Calu3 (cell line): ENCODE results near the gene SLC44A5. TPM values are rescaled to one million over a fixed set of nuclear protein-coding genes. Genes with fewer than 3 reads are reported as not detected.

Experiments
- BruUV-seq: library from RNA; stranded (reverse); fragments of 400-500 nt; replicated peaks from 2 replicates; lab custom pipeline; 2021; lab: Mats Ljungman, UMichigan
- CTCF ChIA-PET: fragments of 300-600 bp; sonication (Branson Sonifier 250); formaldehyde crosslinking; loops from one replicate; lab custom pipeline; 2022; ENCODE audit warnings: antibody characterized with exemption; lab: Charles Lee
- DNase-seq: peaks from one replicate; pipeline ENCODE4 v3.0.0; 2022
- H3K27ac Mint-ChIP-seq: one replicate; pipeline ENCODE4 v1.8.0; 2022; ENCODE audit warnings: mixed read lengths; ENCODE audit not compliant: unreplicated experiment
- H3K27me3 Mint-ChIP-seq: one replicate; pipeline ENCODE4 v1.8.0; 2022; ENCODE audit warnings: mixed read lengths; ENCODE audit not compliant: unreplicated experiment
- H3K36me3 Mint-ChIP-seq: one replicate; pipeline ENCODE4 v1.8.0; 2022; ENCODE audit warnings: mild to moderate bottlenecking, moderate library complexity, mixed read lengths; ENCODE audit not compliant: insufficient read depth, unreplicated experiment
- H3K4me1 Mint-ChIP-seq: one replicate; pipeline ENCODE4 v1.8.0; 2022; ENCODE audit warnings: mild to moderate bottlenecking, low read depth, mixed read lengths; ENCODE audit not compliant: unreplicated experiment
- H3K4me3 Mint-ChIP-seq: one replicate; pipeline ENCODE4 v1.8.0; 2022; ENCODE audit warnings: mild to moderate bottlenecking, low read depth, moderate library complexity, mixed read lengths; ENCODE audit not compliant: unreplicated experiment
- H3K9me3 Mint-ChIP-seq: one replicate; pipeline ENCODE4 v1.8.0; 2022; ENCODE audit warnings: low read depth, mixed read lengths; ENCODE audit not compliant: unreplicated experiment
- intact Hi-C: fragments of 100-400 bp; cut with micrococcal nuclease; formaldehyde crosslinking; loops from one replicate; pipeline ENCODE4 v1.10.0; 2022; ENCODE audit not compliant: unreplicated experiment
- total RNA-seq: library from RNA; stranded (reverse); gene quantifications from 2 replicates; pipeline ENCODE4 v1.2.3, GENCODE V29; 2022
- TF ChIP-seq, protein P1 (sequence below): fragments of 200-600 bp; IDR thresholded peaks from one replicate; pipeline ENCODE4 v1.8.0; 2022; ENCODE audit warnings: antibody characterized with exemption; ENCODE audit not compliant: unreplicated experiment

The SLC44A5 gene
- total RNA-seq, 1 experiment from 2014 or later: 5.8 TPM

GRCh38 chr1:75533085-75533484, 77.8 kb downstream of the SLC44A5 start:
- TF ChIP-seq, protein P1, sequence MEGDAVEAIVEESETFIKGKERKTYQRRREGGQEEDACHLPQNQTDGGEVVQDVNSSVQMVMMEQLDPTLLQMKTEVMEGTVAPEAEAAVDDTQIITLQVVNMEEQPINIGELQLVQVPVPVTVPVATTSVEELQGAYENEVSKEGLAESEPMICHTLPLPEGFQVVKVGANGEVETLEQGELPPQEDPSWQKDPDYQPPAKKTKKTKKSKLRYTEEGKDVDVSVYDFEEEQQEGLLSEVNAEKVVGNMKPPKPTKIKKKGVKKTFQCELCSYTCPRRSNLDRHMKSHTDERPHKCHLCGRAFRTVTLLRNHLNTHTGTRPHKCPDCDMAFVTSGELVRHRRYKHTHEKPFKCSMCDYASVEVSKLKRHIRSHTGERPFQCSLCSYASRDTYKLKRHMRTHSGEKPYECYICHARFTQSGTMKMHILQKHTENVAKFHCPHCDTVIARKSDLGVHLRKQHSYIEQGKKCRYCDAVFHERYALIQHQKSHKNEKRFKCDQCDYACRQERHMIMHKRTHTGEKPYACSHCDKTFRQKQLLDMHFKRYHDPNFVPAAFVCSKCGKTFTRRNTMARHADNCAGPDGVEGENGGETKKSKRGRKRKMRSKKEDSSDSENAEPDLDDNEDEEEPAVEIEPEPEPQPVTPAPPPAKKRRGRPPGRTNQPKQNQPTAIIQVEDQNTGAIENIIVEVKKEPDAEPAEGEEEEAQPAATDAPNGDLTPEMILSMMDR: no peak
- Mint-ChIP-seq H3K9me3 (no peaks in the 10 kb centered on the region), H3K27me3 (no peaks in the 10 kb centered on the region), H3K36me3 (no peaks in the 10 kb centered on the region), H3K27ac (no peak overlapping the region), H3K4me1 (no peaks in the 10 kb centered on the region), H3K4me3 (no peak overlapping the region)
- intact Hi-C loops: loop anchor here (2.0 kb wide), 1 partner anchor 14 kb away; no protein-coding TSS in a partner anchor
- DNase-seq: no peak
- no TSS peak for BruUV-seq
- CTCF ChIA-PET: no interaction called here

DNA sequence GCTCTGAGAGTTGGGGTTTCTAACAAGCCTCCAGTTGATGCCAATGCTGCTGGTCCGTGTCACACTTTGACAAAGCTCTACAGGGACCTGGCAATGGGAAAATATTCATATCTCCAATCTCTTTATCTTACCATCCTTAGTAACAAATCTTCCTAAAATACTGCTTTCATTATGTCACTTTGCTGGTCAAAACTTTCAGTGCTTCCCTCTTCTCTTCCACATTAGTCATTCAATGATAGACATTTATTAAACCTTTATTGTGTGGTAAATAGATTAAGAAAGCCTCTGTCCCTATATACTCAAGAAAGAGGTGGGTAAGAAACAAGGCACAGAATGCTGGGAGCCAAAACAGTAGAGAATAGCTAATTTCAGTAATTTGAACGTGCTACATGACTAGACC, 79.3 kb downstream of the SLC44A5 start:
- Mint-ChIP-seq H3K4me3 (no peak overlapping the region), H3K27ac (no peak overlapping the region), H3K36me3 (no peaks in the 10 kb centered on the region), H3K4me1 (no peaks in the 10 kb centered on the region), H3K9me3 (no peaks in the 10 kb centered on the region), H3K27me3 (no peaks in the 10 kb centered on the region)
- BruUV-seq: no TSS peak
- intact Hi-C loops: no loop called here
- CTCF ChIA-PET: no interaction called here
- TF ChIP-seq, protein P1: no peak
- DNase-seq: no peak

- Mint-ChIP-seq H3K9me3 (no peaks in the 10 kb centered on the region), H3K4me1 (no peaks in the 10 kb centered on the region), H3K36me3 (no peaks in the 10 kb centered on the region), H3K4me3 (no peak overlapping the region), H3K27ac (no peak overlapping the region), H3K27me3 (no peaks in the 10 kb centered on the region)
- TF ChIP-seq, protein P1: no peak
- no TSS peak for BruUV-seq
- intact Hi-C loops: no loop called here
- CTCF ChIA-PET: interaction anchor here (1.4 kb wide), 1 partner anchor 10 kb away, joined by 3 read pairs; no protein-coding TSS in a partner anchor
- DNase-seq: no peak
Observed at GRCh38 chr1:75529488-75529887, 81.4 kb downstream of the SLC44A5 start.

DNA sequence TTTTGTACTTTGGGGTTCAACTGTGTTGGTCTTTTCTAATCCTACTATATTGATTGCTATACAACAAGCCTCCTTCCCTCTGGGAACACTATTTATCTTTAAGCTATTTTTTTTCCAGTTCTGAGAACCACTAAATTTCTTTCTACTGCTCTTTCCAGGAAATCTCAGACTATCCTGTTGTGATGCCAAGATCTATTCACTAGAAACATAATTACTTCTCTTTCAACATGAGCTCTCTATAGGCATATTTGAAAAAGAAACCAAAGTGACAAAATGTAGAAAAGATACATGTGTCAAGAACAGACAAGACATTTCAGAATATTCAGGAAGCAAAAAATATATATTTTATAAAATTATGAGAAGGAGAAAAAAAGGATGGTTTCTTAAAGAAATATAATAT, 82.9 kb downstream of the SLC44A5 start:
- CTCF ChIA-PET: no interaction called here
- BruUV-seq: no TSS peak
- TF ChIP-seq, protein P1: no peak
- intact Hi-C loops: no loop called here
- Mint-ChIP-seq H3K27me3 (no peaks in the 10 kb centered on the region), H3K4me1 (no peaks in the 10 kb centered on the region), H3K9me3 (no peaks in the 10 kb centered on the region), H3K4me3 (no peak overlapping the region), H3K27ac (no peak overlapping the region), H3K36me3 (no peaks in the 10 kb centered on the region)
- no peak for DNase-seq
